H1 (cell line): ENCODE data around the gene PCDHB7. TPM values are rescaled to one million over a fixed set of nuclear protein-coding genes. Genes with fewer than 3 reads are reported as not detected.

Source experiments
- CTCF ChIA-PET: fragments of 300-600 bp; sonication (Branson Sonifier 250); formaldehyde crosslinking; loops from one replicate; lab custom pipeline; 2021; ENCODE audit not compliant: partially characterized antibody; lab: Charles Lee
- POLR2A ChIA-PET: fragments of 300-600 bp; sonication (Branson Sonifier 250); formaldehyde crosslinking; loops from one replicate; lab custom pipeline; 2021; ENCODE audit warnings: inconsistent platforms; ENCODE audit not compliant: partially characterized antibody; lab: Charles Lee
- DNase-seq, 2 experiments: peaks; one replicate each; pipeline versions ENCODE4 v3.0.0 to v3.0.0-alpha.2; 2010 to 2022; ENCODE audit warnings: low spot score in 2 of 2, low read depth in 1 of 2, mixed read lengths in 1 of 2
- FAIRE-seq: peaks from 2 replicates; lab custom pipeline; 2011; peaks lifted over from hg19 to GRCh38; lab: Jason Lieb, UNC
- H2AFZ ChIP-seq: 2 replicates; pipeline ENCODE4 v1.8.1; 2012; ENCODE audit warnings: low read length, inconsistent platforms
- H2AK5ac ChIP-seq: 2 replicates; pipeline ENCODE4 v1.6.1; 2013; ENCODE audit warnings: low read depth, low read length
- H2BK120ac ChIP-seq: replicated peaks from 2 replicates; pipeline ENCODE3; 2013; ENCODE audit warnings: low read depth, low read length, inconsistent platforms
- H2BK12ac ChIP-seq: 2 replicates; pipeline ENCODE4 v1.6.1; 2013; ENCODE audit warnings: low read depth, low read length
- H2BK15ac ChIP-seq: 2 replicates; pipeline ENCODE4 v1.6.1; 2013; ENCODE audit warnings: low read length
- H2BK20ac ChIP-seq: 2 replicates; pipeline ENCODE4 v1.6.1; 2013; ENCODE audit warnings: low read length
- H2BK5ac ChIP-seq: 2 replicates; pipeline ENCODE4 v1.6.1; 2013; ENCODE audit warnings: low read depth, low read length
- H3K14ac ChIP-seq: 2 replicates; pipeline ENCODE4 v1.6.1; 2013; ENCODE audit warnings: inconsistent platforms; ENCODE audit not compliant: insufficient read length
- H3K18ac ChIP-seq: 2 replicates; pipeline ENCODE4 v1.6.1; 2013; ENCODE audit warnings: low read length; ENCODE audit errors: extremely low read depth
- H3K23ac ChIP-seq: 2 replicates; pipeline ENCODE4 v1.6.1; 2013; ENCODE audit warnings: inconsistent platforms; ENCODE audit not compliant: insufficient read length
- H3K23me2 ChIP-seq: 2 replicates; pipeline ENCODE4 v1.6.1; 2013; ENCODE audit warnings: low read depth, low read length
- H3K27ac ChIP-seq: 2 replicates; pipeline ENCODE4 v1.6.1; 2011; ENCODE audit warnings: low read depth, low read length, inconsistent platforms
- H3K27me3 ChIP-seq, 4 experiments: replicated peaks in 1 of 4; 1 replicate in 1 of 4; 2 replicates in 3 of 4; pipeline versions ENCODE4 v1.6.1 to v1.8.1; 2011 to 2013; ENCODE audit warnings: low read length in 3 of 4, mild to moderate bottlenecking in 3 of 4, inconsistent platforms in 2 of 4, mixed read lengths in 2 of 4, moderate library complexity in 1 of 4; ENCODE audit not compliant: control insufficient read depth in 3 of 4, insufficient read depth in 3 of 4; ENCODE audit errors: extremely low read depth in 1 of 4
- H3K36me3 ChIP-seq, 4 experiments: 2 replicates each; pipeline versions ENCODE4 v1.6.1 to v1.8.1; 2011 to 2013; ENCODE audit warnings: mild to moderate bottlenecking in 4 of 4, low read length in 3 of 4, moderate library complexity in 2 of 4, control low read depth in 1 of 4, inconsistent platforms in 1 of 4; ENCODE audit not compliant: insufficient read depth in 4 of 4, control insufficient read depth in 2 of 4
- H3K4ac ChIP-seq: replicated peaks from 2 replicates; pipeline ENCODE3; 2013; ENCODE audit warnings: low read length, low read depth, mixed read lengths, inconsistent platforms; ENCODE audit not compliant: insufficient read length
- H3K4me1 ChIP-seq, 4 experiments: replicated peaks in 1 of 4; 1 replicate in 1 of 4; 2 replicates in 3 of 4; pipeline versions ENCODE4 v1.6.1 to v1.8.1; 2011 to 2013; ENCODE audit warnings: low read length in 3 of 4, inconsistent platforms in 2 of 4, mixed read lengths in 1 of 4; ENCODE audit not compliant: insufficient read depth in 4 of 4, control insufficient read depth in 3 of 4
- H3K4me2 ChIP-seq, 2 experiments: 2 replicates each; pipeline versions ENCODE4 v1.6.1 to v1.8.1; 2011 to 2013; ENCODE audit warnings: low read depth in 2 of 2, low read length in 2 of 2, control low read depth in 1 of 2, inconsistent platforms in 1 of 2, mild to moderate bottlenecking in 1 of 2; ENCODE audit not compliant: insufficient read depth in 1 of 2
- H3K4me3 ChIP-seq, 4 experiments: fragments of 200-600, 300-600 bp in 1 of 4; sonication (generic), shearing (Covaris generic), sonication (Bioruptor Twin) in 1 of 4; 2 replicates each; pipeline versions ENCODE4 v1.5.1 to v1.8.1; 2011 to 2016; ENCODE audit warnings: low read length in 4 of 4, low read depth in 3 of 4, control low read depth in 2 of 4, inconsistent platforms in 2 of 4, mild to moderate bottlenecking in 2 of 4, mixed read lengths in 1 of 4, moderate library complexity in 1 of 4; ENCODE audit not compliant: insufficient read depth in 2 of 4; ENCODE audit errors: extremely low read depth in 1 of 4
- H3K56ac ChIP-seq: replicated peaks from 2 replicates; pipeline ENCODE3; 2013; ENCODE audit warnings: low read depth, mild to moderate bottlenecking, mixed read lengths, low read length, inconsistent platforms; ENCODE audit not compliant: insufficient read length
- H3K79me1 ChIP-seq: 2 replicates; pipeline ENCODE4 v1.6.1; 2013; ENCODE audit warnings: low read depth, low read length, control low read depth
- H3K79me2 ChIP-seq, 2 experiments: 2 replicates each; pipeline versions ENCODE4 v1.6.1 to v1.8.1; 2012 to 2013; ENCODE audit warnings: low read length in 2 of 2, mild to moderate bottlenecking in 2 of 2, inconsistent platforms in 1 of 2; ENCODE audit not compliant: insufficient read depth in 2 of 2, control insufficient read depth in 1 of 2
- H3K9ac ChIP-seq, 4 experiments: replicated peaks in 1 of 4; 1 replicate in 1 of 4; 2 replicates in 3 of 4; pipeline versions ENCODE4 v1.6.1 to v1.8.1; 2011 to 2013; ENCODE audit warnings: low read depth in 3 of 4, low read length in 3 of 4, control low read depth in 2 of 4, mild to moderate bottlenecking in 2 of 4, moderate library complexity in 2 of 4, inconsistent platforms in 1 of 4; ENCODE audit errors: extremely low read depth in 1 of 4
- H3K9me3 ChIP-seq, 2 experiments: 2 replicates each; pipeline versions ENCODE4 v1.6.1 to v1.8.1; 2012 to 2013; ENCODE audit warnings: mild to moderate bottlenecking in 2 of 2, moderate library complexity in 2 of 2, control low read depth in 1 of 2, inconsistent platforms in 1 of 2, low read depth in 1 of 2, low read length in 1 of 2, mixed read lengths in 1 of 2; ENCODE audit not compliant: insufficient read depth in 2 of 2
- H4K20me1 ChIP-seq, 2 experiments: replicated peaks in 1 of 2; 2 replicates each; pipeline versions ENCODE3 to v1.8.1; 2011 to 2013; ENCODE audit warnings: inconsistent platforms in 2 of 2, low read length in 2 of 2, mild to moderate bottlenecking in 1 of 2; ENCODE audit not compliant: insufficient read depth in 2 of 2, control insufficient read depth in 1 of 2
- H4K5ac ChIP-seq: 2 replicates; pipeline ENCODE4 v1.6.1; 2013; ENCODE audit warnings: low read length, low read depth, mixed read lengths, inconsistent platforms; ENCODE audit not compliant: insufficient read length
- H4K8ac ChIP-seq: 2 replicates; pipeline ENCODE4 v1.8.0; 2013; ENCODE audit warnings: mild to moderate bottlenecking, moderate library complexity, low read length, inconsistent platforms; ENCODE audit not compliant: insufficient read depth; ENCODE audit errors: extremely low read depth
- H4K91ac ChIP-seq: replicated peaks from 2 replicates; pipeline ENCODE3; 2013; ENCODE audit warnings: low read length, mixed read lengths, inconsistent platforms; ENCODE audit not compliant: insufficient read length
- ASH2L ChIP-seq: fragments of 200-600, 300-600 bp; sonication (generic); IDR thresholded peaks from one replicate; pipeline ENCODE4 v1.7.1; 2017; ENCODE audit warnings: low read length
- EZH2 ChIP-seq: fragments of 200-600 bp; sonication (generic); IDR thresholded peaks from 2 replicates; pipeline ENCODE4 v1.7.1; 2012; ENCODE audit warnings: low read depth, mild to moderate bottlenecking, moderate library complexity, low read length, inconsistent platforms; ENCODE audit not compliant: severe bottlenecking
- SIRT6 ChIP-seq: IDR thresholded peaks from one replicate; pipeline ENCODE4 v1.7.1; 2012; ENCODE audit warnings: low read length, inconsistent platforms
- SIX5 ChIP-seq: IDR thresholded peaks from 2 replicates; pipeline ENCODE4 v1.6.1; 2011; ENCODE audit warnings: mild to moderate bottlenecking, low read depth, low read length
- WGBS, 2 experiments: shearing (Covaris generic) in 1 of 2; methylation state at CpG; one replicate each; pipeline versions ENCODE4 v1.1.6 to v1.1.7; 2013 to 2015; ENCODE audit warnings: low lambda C conversion rate in 2 of 2, mixed read lengths in 2 of 2, inconsistent platforms in 1 of 2, low coverage in 1 of 2, missing lambda C conversion rate in 1 of 2; ENCODE audit not compliant: insufficient replicate concordance in 2 of 2, insufficient coverage in 1 of 2, insufficient read length in 1 of 2; ENCODE audit errors: extremely low coverage in 1 of 2, missing lambda C conversion rate in 1 of 2; 5-methylcytosine and 5-hydroxymethylcytosine counted together
- polyA plus RNA-seq, 7 experiments: library from polyadenylated mRNA; depleted of rRNA in 3 of 7; stranded (reverse) in 5 of 7; unstranded in 2 of 7; fragments of >200 nt in 5 of 7; fragments of 200-250 nt in 2 of 7; gene quantifications; 1 replicate in 5 of 7; 2 replicates in 1 of 7; 4 replicates in 1 of 7; pipeline versions ENCODE4 v1.2.1 to v1.2.3, GENCODE V29; 2011 to 2013; ENCODE audit warnings: missing spikeins in 2 of 7, mixed read lengths in 2 of 7
- total RNA-seq: library from RNA; stranded (reverse); fragmentation: NEBNext Ultra II Directional; extraction: Animal tissue kit (Norgen Biotek cat#: 25700); gene quantifications from 2 replicates; pipeline ENCODE4 v1.2.1, GENCODE V29; 2021
- TF ChIP-seq, protein P1 (sequence below), 3 experiments: IDR thresholded peaks; 1 replicate in 2 of 3; 2 replicates in 1 of 3; pipeline versions ENCODE4 v1.5.1 to v1.6.1; 2011; ENCODE audit warnings: low read length in 3 of 3, mild to moderate bottlenecking in 3 of 3, inconsistent platforms in 2 of 3, low read depth in 1 of 3, moderate library complexity in 1 of 3; ENCODE audit not compliant: insufficient read depth in 1 of 3; ENCODE audit errors: control extremely low read depth in 1 of 3

Gene PCDHB7
- total and polyA plus RNA-seq, 2 of the 8 experiments (the other 6 are each of a cell fraction or from before 2014, with no cell fraction given): 0.17 to 0.19 TPM

DNA sequence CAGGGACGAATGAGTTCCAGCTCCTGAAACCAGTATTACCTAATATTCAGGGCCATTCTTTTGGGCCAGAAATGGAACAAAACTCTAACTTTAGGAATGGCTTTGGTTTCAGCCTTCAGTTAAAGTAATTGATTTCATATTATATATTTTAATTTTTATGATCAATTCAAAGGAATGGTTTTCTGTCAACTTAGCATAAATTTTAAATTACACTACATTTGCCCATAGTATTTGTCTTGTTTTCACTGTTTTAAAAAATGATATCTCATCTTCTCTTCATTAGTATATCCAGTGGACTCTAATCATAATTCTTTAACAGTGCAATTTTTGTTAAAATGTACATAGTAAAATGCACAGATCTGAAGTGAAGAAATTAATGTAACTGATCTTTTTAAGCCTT, 7.9 kb downstream of the PCDHB7 start:
- Histone ChIP-seq H2BK5ac (no peak overlapping the region), H3K27ac (no peak overlapping the region), H3K23ac (no peak overlapping the region), H2BK15ac (no peak overlapping the region), H3K4me2 (no peak overlapping the region), H2BK12ac (no peak overlapping the region), H4K20me1 (no peaks in the 10 kb centered on the region), H3K4me1 (no peaks in the 10 kb centered on the region), H2AFZ (no peak overlapping the region), H3K4ac (no peak overlapping the region), H2BK20ac (no peak overlapping the region), H3K4me3 (no peak overlapping the region), H4K91ac (no peak overlapping the region), H2AK5ac (no peak overlapping the region), H3K9ac (no peak overlapping the region), H2BK120ac (no peak overlapping the region), H3K27me3 (no peaks in the 10 kb centered on the region), H3K79me1 (no peaks in the 10 kb centered on the region), H3K14ac (no peak overlapping the region), H3K18ac (no peak overlapping the region), H4K5ac (no peak overlapping the region), H4K8ac (no peak overlapping the region), H3K79me2 (no peaks in the 10 kb centered on the region), H3K56ac (no peak overlapping the region), H3K23me2 (no peaks in the 10 kb centered on the region), H3K36me3 (no peaks in the 10 kb centered on the region), H3K9me3 (no peaks in the 10 kb centered on the region; a peak in 1 of 4 replicates)
- DNase-seq: no peak
- WGBS, 2 experiments: 87% methylated on average over 1 of the region's 1 CpG; no CpG with 5 or more reads in 1 of the 2 experiments
- CTCF ChIA-PET: interaction anchor here (1.1 to 3.4 kb wide), 4 partner anchors 11 to 233 kb away, joined by 3 to 44 read pairs (median 22); partner anchors contain the start of genes PCDHB10, PCDHB14 and PCDHGA10
- POLR2A ChIA-PET: no interaction called here
- TF ChIP-seq EZH2 (no peak), ASH2L (no peak), SIRT6 (no peak), SIX5 (no peak)
- TF ChIP-seq, protein P1, sequence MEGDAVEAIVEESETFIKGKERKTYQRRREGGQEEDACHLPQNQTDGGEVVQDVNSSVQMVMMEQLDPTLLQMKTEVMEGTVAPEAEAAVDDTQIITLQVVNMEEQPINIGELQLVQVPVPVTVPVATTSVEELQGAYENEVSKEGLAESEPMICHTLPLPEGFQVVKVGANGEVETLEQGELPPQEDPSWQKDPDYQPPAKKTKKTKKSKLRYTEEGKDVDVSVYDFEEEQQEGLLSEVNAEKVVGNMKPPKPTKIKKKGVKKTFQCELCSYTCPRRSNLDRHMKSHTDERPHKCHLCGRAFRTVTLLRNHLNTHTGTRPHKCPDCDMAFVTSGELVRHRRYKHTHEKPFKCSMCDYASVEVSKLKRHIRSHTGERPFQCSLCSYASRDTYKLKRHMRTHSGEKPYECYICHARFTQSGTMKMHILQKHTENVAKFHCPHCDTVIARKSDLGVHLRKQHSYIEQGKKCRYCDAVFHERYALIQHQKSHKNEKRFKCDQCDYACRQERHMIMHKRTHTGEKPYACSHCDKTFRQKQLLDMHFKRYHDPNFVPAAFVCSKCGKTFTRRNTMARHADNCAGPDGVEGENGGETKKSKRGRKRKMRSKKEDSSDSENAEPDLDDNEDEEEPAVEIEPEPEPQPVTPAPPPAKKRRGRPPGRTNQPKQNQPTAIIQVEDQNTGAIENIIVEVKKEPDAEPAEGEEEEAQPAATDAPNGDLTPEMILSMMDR (IDR thresholded peaks at IDR 0.05; ENCODE audit: control extremely low read depth in 1 of 3, insufficient read depth in 1 of 3, low read depth in 1 of 3, low read length in 3 of 3): no peak
- FAIRE-seq: no peak
